Left lung (tissue), 10 donors: ENCODE measurements around the gene MAN1C1. TPM values are rescaled to one million over a fixed set of nuclear protein-coding genes. Genes with fewer than 3 reads are reported as not detected.

Experiments used
- ATAC-seq: fragments of 200-7000 bp; cut with Tn5 transposase; one replicate; pipeline ENCODE4 v1.9.1; 2020; ENCODE audit warnings: moderate library complexity
- DNase-seq, 4 donors: peaks; one replicate each; pipeline ENCODE4 v3.0.0-alpha.2; 2013 to 2020
- H3K27ac ChIP-seq, 2 donors: fragments of 200-600 bp; sonication (generic) in 1 of 2; one replicate each; pipeline versions ENCODE4 v1.5.0 to v1.8.0; 2020 to 2021
- H3K27me3 ChIP-seq, 2 donors: fragments of 200-600 bp; sonication (generic) in 1 of 2; one replicate each; pipeline versions ENCODE4 v1.5.0 to v1.8.0; 2020 to 2021
- H3K36me3 ChIP-seq, 2 donors: fragments of 200-600 bp; sonication (generic) in 1 of 2; one replicate each; pipeline versions ENCODE4 v1.5.0 to v1.8.0; 2020 to 2021
- H3K4me1 ChIP-seq, 2 donors: fragments of 200-600 bp; one replicate each; pipeline ENCODE4 v1.8.0; 2021
- H3K4me3 ChIP-seq, 2 donors: fragments of 200-600 bp; sonication (generic) in 1 of 2; one replicate each; pipeline versions ENCODE4 v1.5.0 to v1.8.0; 2020 to 2021; ENCODE audit warnings: mild to moderate bottlenecking in 1 of 2
- H3K9me3 ChIP-seq, 2 donors: fragments of 200-600 bp; sonication (generic) in 1 of 2; one replicate each; pipeline versions ENCODE4 v1.5.0 to v1.8.0; 2020 to 2021
- CTCF ChIP-seq, 2 donors: fragments of 200-600 bp; sonication (generic) in 1 of 2; IDR thresholded peaks; one replicate each; pipeline versions ENCODE4 v1.5.0 to v1.8.0; 2021; ENCODE audit warnings: antibody characterized with exemption in 2 of 2
- intact Hi-C, 2 donors: fragments of 100-400 bp; cut with DNase I; formaldehyde crosslinking; loops; one replicate each; pipeline versions ENCODE4 v1.11.2 to v1.14.2; 2022
- polyA plus RNA-seq, 6 donors: library from polyadenylated mRNA; unstranded; fragments of 120-200 nt; gene quantifications; one replicate each; pipeline ENCODE4 v1.2.1, GENCODE V29; 2013; ENCODE audit not compliant: insufficient read length in 6 of 6
- total RNA-seq, 2 donors: library from RNA; stranded (reverse); fragmentation: NEBNext Ultra II Directional; extraction: Animal tissue kit (Norgen Biotek cat#: 25700); gene quantifications; one replicate each; pipeline ENCODE4 v1.2.1, GENCODE V29; 2021
- donor health status: DM: no; HTN: yes; CAD: no.
- donor health status: DM: no; HTN: no; CAD: no.

MAN1C1 gene
- total and polyA plus RNA-seq, 8 donors = 14.9 to 20.3 (median 16.1) TPM

- H3K27ac ChIP-seq = no peak overlapping the region
- no peak overlapping the region for H3K4me3 ChIP-seq
- peaks cover 0 to 22% of the 10 kb centered on the region in 2 donors for H3K4me1 ChIP-seq
- H3K9me3 ChIP-seq = no peaks in the 10 kb centered on the region
- no peaks in the 10 kb centered on the region for H3K27me3 ChIP-seq
- DNase-seq (no peak), ATAC-seq (no peak)
- intact Hi-C loops = no loop called here
- no peak for TF ChIP-seq CTCF (IDR thresholded peaks at IDR 0.05)
- no peaks in the 10 kb centered on the region for H3K36me3 ChIP-seq
Observed at GRCh38 chr1:25701030-25701785, 84.6 kb downstream of the MAN1C1 start.

- no peak for ATAC-seq
- no peak for DNase-seq
- H3K4me3 ChIP-seq = no peak overlapping the region
- peaks cover 0 to 22% of the 10 kb centered on the region in 2 donors for H3K4me1 ChIP-seq
- H3K27me3 ChIP-seq = no peaks in the 10 kb centered on the region
- no peak overlapping the region for H3K27ac ChIP-seq
- no peaks in the 10 kb centered on the region for H3K36me3 ChIP-seq
- no peak for TF ChIP-seq CTCF (IDR thresholded peaks at IDR 0.05)
- no peaks in the 10 kb centered on the region for H3K9me3 ChIP-seq
- intact Hi-C loops = no loop called here
Observed at GRCh38 chr1:25702101-25702775, 85.6 kb downstream of the MAN1C1 start.

- TF ChIP-seq CTCF (IDR thresholded peaks at IDR 0.05) = no peak
- H3K4me3 ChIP-seq = no peak overlapping the region
- DNase-seq = no peak
- H3K4me1 ChIP-seq = peaks cover 0 to 22% of the 10 kb centered on the region in 2 donors
- no peaks in the 10 kb centered on the region for H3K27me3 ChIP-seq
- no peaks in the 10 kb centered on the region for H3K36me3 ChIP-seq
- ATAC-seq = no peak
- no peak overlapping the region for H3K27ac ChIP-seq
- no peaks in the 10 kb centered on the region for H3K9me3 ChIP-seq
- intact Hi-C loops = no loop called here
Observed at GRCh38 chr1:25703041-25703440, 86.5 kb downstream of the MAN1C1 start.

GRCh38 chr1:25703671-25704266 is 87.2 kb downstream of the MAN1C1 start:
- no peaks in the 10 kb centered on the region for H3K36me3 ChIP-seq
- peaks cover 0 to 22% of the 10 kb centered on the region in 2 donors for H3K4me1 ChIP-seq
- intact Hi-C loops = no loop called here

More at GRCh38 chr1:25703671-25704266, 87.2 kb downstream of the MAN1C1 start:
- ATAC-seq (no peak), DNase-seq (no peak)
- no peak overlapping the region for H3K27ac ChIP-seq
- no peak overlapping the region for H3K4me3 ChIP-seq
- no peaks in the 10 kb centered on the region for H3K27me3 ChIP-seq
- no peak for TF ChIP-seq CTCF (IDR thresholded peaks at IDR 0.05)
- H3K9me3 ChIP-seq = no peaks in the 10 kb centered on the region
